ENCODE data around the gene UAP1L1. TPM values are rescaled to one million over a fixed set of nuclear protein-coding genes. Genes with fewer than 3 reads are reported as not detected.

UAP1L1 gene
- total RNA-seq, 1 donor from 2014 or later, result 0.57 TPM

- TF ChIP-seq CTCF (IDR thresholded peaks at IDR 0.05; ENCODE audit: unreplicated experiment), result no peak
- Mint-ChIP-seq H3K9me3 (ENCODE audit: low read depth) (no peaks in the 10 kb centered on the region), H3K36me3 (ENCODE audit: insufficient read depth) (peaks cover 5% of the 10 kb centered on the region), H3K4me3 (ENCODE audit: low read depth) (no peak overlapping the region), H3K27ac (no peak overlapping the region), H3K4me1 (ENCODE audit: low read depth) (peaks cover 8% of the 10 kb centered on the region), H3K27me3 (peaks cover 20% of the 10 kb centered on the region)
- DNase-seq (ENCODE audit: low spot score, unreplicated experiment), result no peak
These were observed 34.7 kb downstream of the UAP1L1 start for GRCh38 chr9:137111788-137112563.

GRCh38 chr9:137112564-137113384 lies 35.5 kb downstream of the UAP1L1 start:
- TF ChIP-seq CTCF (IDR thresholded peaks at IDR 0.05; ENCODE audit: unreplicated experiment), result no peak
- Mint-ChIP-seq H3K27me3 (peaks cover 28% of the 10 kb centered on the region), H3K36me3 (ENCODE audit: insufficient read depth) (peaks cover 5% of the 10 kb centered on the region), H3K4me1 (ENCODE audit: low read depth) (peaks cover 9% of the 10 kb centered on the region), H3K9me3 (ENCODE audit: low read depth) (no peaks in the 10 kb centered on the region), H3K4me3 (ENCODE audit: low read depth) (peak overlapping the region; percentile 47), H3K27ac (no peak overlapping the region)
- DNase-seq (ENCODE audit: low spot score, unreplicated experiment), result no peak

- Mint-ChIP-seq H3K36me3 (ENCODE audit: insufficient read depth) (peaks cover 5% of the 10 kb centered on the region), H3K4me1 (ENCODE audit: low read depth) (peaks cover 9% of the 10 kb centered on the region), H3K4me3 (ENCODE audit: low read depth) (no peak overlapping the region), H3K27me3 (peaks cover 29% of the 10 kb centered on the region), H3K27ac (no peak overlapping the region), H3K9me3 (ENCODE audit: low read depth) (no peaks in the 10 kb centered on the region)
- no peak for TF ChIP-seq CTCF (IDR thresholded peaks at IDR 0.05; ENCODE audit: unreplicated experiment)
- no peak for DNase-seq (ENCODE audit: low spot score, unreplicated experiment)
These were observed 36.3 kb downstream of the UAP1L1 start for GRCh38 chr9:137113385-137114159.

- Mint-ChIP-seq H3K9me3 (ENCODE audit: low read depth) (no peaks in the 10 kb centered on the region), H3K27me3 (peaks cover 29% of the 10 kb centered on the region), H3K27ac (no peak overlapping the region), H3K4me3 (ENCODE audit: low read depth) (no peak overlapping the region), H3K4me1 (ENCODE audit: low read depth) (peaks cover 9% of the 10 kb centered on the region), H3K36me3 (ENCODE audit: insufficient read depth) (peaks cover 3% of the 10 kb centered on the region)
- no peak for DNase-seq (ENCODE audit: low spot score, unreplicated experiment)
- no peak for TF ChIP-seq CTCF (IDR thresholded peaks at IDR 0.05; ENCODE audit: unreplicated experiment)
These were observed 36.9 kb downstream of the UAP1L1 start for GRCh38 chr9:137114220-137114612.
